GM18508 (cell line): Measurements from ENCODE around the gene SNTA1.
"Not testable (repeated sequence)": the region's sequence is repeated elsewhere in the genome, so short reads cannot be mapped to it uniquely, and the experiment has no call there.

ENCODE experiments used
- ATAC-seq: cut with Tn5 transposase; IDR thresholded peaks from one replicate; pipeline ENCODE4 v1.9.1; 2021; ENCODE audit warnings: moderate number of reproducible peaks; ENCODE audit not compliant: insufficient read depth, unreplicated experiment

The SNTA1 gene

GRCh38 chr20:33400812-33401183, 42.8 kb downstream of the SNTA1 start:
- no peak for ATAC-seq

GRCh38 chr20:33399924-33400323, 43.6 kb downstream of the SNTA1 start:
- ATAC-seq: no peak

GRCh38 chr20:33394718-33395117, 48.8 kb downstream of the SNTA1 start:
- ATAC-seq: no peak

- ATAC-seq: no peak
Measured at GRCh38 chr20:33393609-33394008, 50.0 kb downstream of the SNTA1 start.

- no peak for ATAC-seq
Measured at GRCh38 chr20:33391722-33392415, 51.7 kb downstream of the SNTA1 start.

- ATAC-seq: not testable (repeated sequence)
Measured at GRCh38 chr20:33389326-33389725, 54.2 kb downstream of the SNTA1 start.

GRCh38 chr20:33388268-33388667, 55.3 kb downstream of the SNTA1 start:
- ATAC-seq: no peak

- no peak for ATAC-seq
Measured at GRCh38 chr20:33387177-33387576, 56.4 kb downstream of the SNTA1 start.

GRCh38 chr20:33386673-33387072, 56.9 kb downstream of the SNTA1 start:
- no peak for ATAC-seq

- no peak for ATAC-seq
Measured at GRCh38 chr20:33377366-33377765, 66.2 kb downstream of the SNTA1 start.

- ATAC-seq: no peak
Measured at GRCh38 chr20:33373735-33374605, 69.6 kb downstream of the SNTA1 start.

- ATAC-seq: no peak
Measured at GRCh38 chr20:33372993-33373441, 70.5 kb downstream of the SNTA1 start.

- ATAC-seq: no peak
Measured at GRCh38 chr20:33370291-33370690, 73.3 kb downstream of the SNTA1 start.

- ATAC-seq: no peak
Measured at GRCh38 chr20:33362898-33363297, 80.7 kb downstream of the SNTA1 start.

GRCh38 chr20:33359399-33360261, 83.9 kb downstream of the SNTA1 start:
- ATAC-seq: no peak
